ENCODE results near the gene CLDN6.

CLDN6 gene

DNA sequence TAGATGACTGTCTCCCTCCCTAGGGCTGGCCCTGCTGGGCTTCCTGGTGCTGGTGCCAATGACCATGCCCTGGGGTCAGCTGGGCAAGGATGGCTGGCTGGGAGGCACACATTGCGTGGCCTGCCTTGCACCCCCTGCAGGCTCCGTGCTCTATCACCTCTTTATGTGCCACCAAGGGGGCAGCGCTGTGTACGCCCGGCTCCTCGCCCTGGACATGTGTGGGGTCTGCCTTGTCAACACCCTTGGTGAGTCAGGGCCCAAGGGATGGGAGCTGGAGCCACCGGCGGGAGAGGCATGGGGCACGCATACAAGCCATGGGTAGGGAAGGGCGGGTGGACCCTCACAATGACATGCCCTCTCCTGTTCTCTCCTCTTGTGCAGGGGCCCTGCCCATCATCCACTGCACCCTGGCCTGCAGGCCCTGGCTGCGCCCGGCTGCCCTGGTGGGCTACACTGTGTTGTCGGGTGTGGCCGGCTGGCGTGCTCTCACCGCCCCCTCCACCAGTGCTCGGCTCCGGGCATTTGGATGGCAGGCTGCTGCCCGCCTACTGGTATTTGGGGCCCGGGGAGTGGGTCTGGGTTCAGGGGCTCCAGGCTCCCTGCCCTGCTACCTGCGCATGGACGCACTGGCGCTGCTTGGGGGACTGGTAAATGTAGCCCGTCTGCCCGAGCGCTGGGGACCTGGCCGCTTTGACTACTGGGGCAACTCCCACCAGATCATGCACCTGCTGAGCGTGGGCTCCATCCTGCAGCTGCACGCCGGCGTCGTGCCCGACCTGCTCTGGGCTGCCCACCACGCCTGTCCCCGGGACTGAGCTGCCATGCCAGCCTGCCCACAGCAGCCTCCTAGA lies 46.6 kb downstream of the CLDN6 start:
- TF ChIP-seq, protein P1, sequence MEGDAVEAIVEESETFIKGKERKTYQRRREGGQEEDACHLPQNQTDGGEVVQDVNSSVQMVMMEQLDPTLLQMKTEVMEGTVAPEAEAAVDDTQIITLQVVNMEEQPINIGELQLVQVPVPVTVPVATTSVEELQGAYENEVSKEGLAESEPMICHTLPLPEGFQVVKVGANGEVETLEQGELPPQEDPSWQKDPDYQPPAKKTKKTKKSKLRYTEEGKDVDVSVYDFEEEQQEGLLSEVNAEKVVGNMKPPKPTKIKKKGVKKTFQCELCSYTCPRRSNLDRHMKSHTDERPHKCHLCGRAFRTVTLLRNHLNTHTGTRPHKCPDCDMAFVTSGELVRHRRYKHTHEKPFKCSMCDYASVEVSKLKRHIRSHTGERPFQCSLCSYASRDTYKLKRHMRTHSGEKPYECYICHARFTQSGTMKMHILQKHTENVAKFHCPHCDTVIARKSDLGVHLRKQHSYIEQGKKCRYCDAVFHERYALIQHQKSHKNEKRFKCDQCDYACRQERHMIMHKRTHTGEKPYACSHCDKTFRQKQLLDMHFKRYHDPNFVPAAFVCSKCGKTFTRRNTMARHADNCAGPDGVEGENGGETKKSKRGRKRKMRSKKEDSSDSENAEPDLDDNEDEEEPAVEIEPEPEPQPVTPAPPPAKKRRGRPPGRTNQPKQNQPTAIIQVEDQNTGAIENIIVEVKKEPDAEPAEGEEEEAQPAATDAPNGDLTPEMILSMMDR (IDR thresholded peaks at IDR 0.05; ENCODE audit: insufficient read depth, low read depth, low read length, missing control alignments): no peak
- no peak overlapping the region for H3K4me3 ChIP-seq (ENCODE audit: low read depth, low read length)
- DNase-seq (ENCODE audit: low read depth): no peak

DNA sequence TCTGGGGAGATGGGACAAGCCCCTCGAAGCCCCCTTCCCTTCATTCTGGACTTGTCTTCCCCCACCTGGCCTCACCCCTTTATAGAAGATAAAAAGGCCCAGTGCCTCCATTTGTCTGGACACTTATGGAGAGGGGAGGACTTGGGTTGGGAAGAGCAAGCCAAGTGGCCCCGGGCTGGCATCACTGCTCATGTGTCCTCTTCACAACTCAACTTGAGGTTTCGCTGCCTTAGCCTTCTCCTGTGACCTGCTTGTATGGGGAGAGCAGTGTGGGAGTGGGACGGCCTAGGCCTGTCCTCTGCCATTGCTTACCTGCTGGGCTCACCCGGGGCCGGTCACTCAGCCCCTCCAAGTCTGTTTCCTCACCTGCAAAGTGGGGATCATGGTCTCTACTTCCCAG lies 47.4 kb downstream of the CLDN6 start:
- TF ChIP-seq, protein P1 (IDR thresholded peaks at IDR 0.05; ENCODE audit: insufficient read depth, low read depth, low read length, missing control alignments): no peak
- H3K4me3 ChIP-seq (ENCODE audit: low read depth, low read length): peak overlapping the region; percentile 76
- DNase-seq (ENCODE audit: low read depth): no peak

DNA sequence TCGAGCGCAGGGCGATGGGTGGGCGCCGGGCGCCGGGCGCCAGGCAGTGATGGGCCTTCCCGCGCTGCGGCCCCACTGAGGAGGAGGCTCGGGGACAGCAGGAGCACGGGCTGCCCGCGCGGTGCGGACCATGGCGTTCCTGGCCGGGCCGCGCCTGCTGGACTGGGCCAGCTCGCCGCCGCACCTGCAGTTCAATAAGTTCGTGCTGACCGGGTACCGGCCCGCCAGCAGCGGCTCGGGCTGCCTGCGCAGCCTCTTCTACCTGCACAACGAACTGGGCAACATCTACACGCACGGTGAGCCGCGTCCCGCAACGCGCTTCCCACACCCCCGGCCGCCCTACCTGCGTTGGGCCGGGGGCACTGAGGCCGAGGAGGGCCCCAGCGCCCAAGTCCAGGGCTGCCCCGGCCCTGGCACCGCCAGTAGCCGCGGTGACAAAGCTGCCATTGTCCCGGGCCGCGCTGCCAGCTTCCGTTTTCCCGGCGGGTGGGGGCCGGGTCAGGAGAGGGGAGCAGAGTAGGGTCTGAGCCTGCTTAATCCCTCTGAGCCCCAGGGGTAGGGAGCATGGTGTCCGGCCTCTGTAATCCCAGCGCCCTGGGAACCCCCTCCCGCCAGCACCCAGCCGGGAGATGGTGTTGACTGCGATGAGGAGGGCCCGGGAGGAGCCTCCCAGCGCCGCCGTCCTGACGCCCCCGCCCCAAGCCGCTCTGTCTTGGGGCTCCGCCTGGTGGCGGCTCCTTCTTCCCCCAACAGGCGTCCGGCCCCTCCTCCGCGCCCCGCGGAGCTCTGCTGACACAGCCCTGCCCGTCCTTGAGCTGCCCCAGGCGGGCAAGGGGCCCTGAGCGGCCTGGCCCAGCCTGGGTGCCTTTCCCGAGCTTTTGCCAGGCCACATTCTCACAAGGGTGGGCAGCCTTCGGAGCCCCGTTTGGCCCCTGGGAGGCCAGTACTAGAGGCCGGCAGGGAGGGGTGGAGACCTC lies 48.1 kb downstream of the CLDN6 start:
- peak; percentile 86 for DNase-seq (ENCODE audit: low read depth)
- peak overlapping the region; percentile 76 for H3K4me3 ChIP-seq (ENCODE audit: low read depth, low read length)
- TF ChIP-seq, protein P1 (IDR thresholded peaks at IDR 0.05; ENCODE audit: insufficient read depth, low read depth, low read length, missing control alignments): peak; percentile 70

DNA sequence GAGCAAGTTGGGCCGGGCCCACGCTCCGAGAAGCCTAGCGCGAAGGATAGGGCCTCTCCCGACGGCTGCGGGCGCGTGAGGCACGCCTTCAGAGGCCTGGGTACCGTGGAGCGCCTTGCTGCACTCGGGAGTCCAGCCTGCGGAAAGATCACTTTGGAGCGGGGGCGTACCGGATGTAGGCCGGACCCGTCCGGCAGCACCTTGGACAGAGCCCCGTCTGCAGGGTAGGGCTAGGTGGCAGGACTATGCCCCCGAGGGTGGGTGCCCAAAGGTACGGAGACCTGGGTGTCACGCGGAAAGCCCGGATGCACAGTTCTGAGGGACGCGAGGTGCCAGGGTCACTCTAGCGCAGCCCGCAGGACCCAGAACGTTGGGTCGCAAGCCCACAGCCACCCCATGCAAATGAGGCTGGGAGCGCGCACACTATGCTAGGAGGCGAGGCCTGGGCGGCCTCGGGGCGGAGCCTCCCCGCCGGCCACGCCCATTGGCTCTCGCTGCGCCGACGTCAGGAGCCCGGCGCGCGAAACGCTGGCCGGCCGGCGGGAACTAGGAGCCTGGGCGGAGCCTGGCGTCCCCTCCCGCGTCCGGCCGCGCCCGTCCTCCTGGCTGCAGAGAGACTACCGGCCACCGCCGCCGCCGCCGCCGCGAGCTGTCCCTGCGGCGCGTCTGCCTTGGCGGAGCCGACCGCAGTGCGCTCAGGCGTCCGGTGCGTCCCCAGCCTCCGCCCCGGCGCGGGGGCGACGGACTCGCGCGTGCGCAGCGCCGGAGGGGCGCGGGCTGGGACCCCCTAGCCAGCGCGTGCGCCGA lies 49.0 kb downstream of the CLDN6 start, which contains the start of gene PAQR4:
Gene PAQR4, plus strand, starts transcription at position 611 of the 807 bp plus-strand sequence. CDS start 327 bp downstream, outside the sequence.
- peak; percentile 95 for DNase-seq (ENCODE audit: low read depth)
- TF ChIP-seq, protein P1 (IDR thresholded peaks at IDR 0.05; ENCODE audit: insufficient read depth, low read depth, low read length, missing control alignments): no peak
- peak within 1 kb of the TSS; percentile 76 for H3K4me3 ChIP-seq (ENCODE audit: low read depth, low read length)

DNA sequence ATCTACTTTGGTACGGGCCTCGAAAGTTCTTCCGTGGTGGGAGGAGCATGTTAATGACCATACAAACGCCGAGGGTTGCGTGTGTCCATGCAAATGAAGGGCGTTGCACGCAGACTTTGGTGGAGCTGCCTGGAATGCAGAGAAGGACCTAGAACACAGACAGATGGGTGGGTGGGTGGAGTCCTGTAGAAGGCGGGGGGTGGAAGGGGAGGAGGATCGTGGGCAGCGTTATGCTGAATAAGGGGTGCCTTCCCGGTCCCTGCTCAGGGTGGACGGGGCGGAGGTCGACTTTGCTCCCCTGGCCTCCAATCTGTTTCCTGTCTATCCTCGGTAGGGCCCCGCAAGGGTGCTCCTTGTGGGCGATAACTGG lies 49.6 kb downstream of the CLDN6 start:
- peak overlapping the region; percentile 44 for H3K4me3 ChIP-seq (ENCODE audit: low read depth, low read length)
- TF ChIP-seq, protein P1 (IDR thresholded peaks at IDR 0.05; ENCODE audit: insufficient read depth, low read depth, low read length, missing control alignments): no peak
- peak; percentile 71 for DNase-seq (ENCODE audit: low read depth)

DNA sequence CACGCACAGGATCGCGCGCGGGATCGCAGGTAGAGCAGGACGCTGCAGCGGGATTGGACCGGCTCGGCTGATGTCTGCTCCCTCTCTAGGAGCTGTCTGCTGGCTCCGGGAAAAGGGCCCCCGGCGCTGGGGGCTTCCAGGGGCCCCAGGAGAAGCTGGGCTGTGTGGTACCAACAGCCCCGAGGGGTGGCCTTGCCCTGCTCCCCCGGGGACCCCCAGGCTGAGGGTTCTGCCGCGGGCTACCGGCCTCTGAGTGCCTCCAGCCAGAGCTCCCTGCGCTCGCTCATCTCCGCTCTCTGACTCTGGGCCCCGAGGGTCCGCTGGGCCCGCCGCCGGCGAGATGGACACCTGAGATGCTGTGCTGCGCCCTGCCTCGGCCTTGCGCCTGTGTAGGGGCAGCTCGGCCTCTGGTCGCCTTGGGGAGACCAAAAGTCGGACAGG lies 50.2 kb downstream of the CLDN6 start:
- DNase-seq (ENCODE audit: low read depth): no peak
- no peak overlapping the region for H3K4me3 ChIP-seq (ENCODE audit: low read depth, low read length)
- TF ChIP-seq, protein P1 (IDR thresholded peaks at IDR 0.05; ENCODE audit: insufficient read depth, low read depth, low read length, missing control alignments): no peak
